Keratinocyte (primary cell): ENCODE measurements around the gene MAD2L2. TPM values are rescaled to one million over a fixed set of nuclear protein-coding genes. Genes with fewer than 3 reads are reported as not detected.

Source experiments
- DNase-seq: peaks from one replicate; pipeline ENCODE4 v3.0.0-alpha.2; 2011; ENCODE audit warnings: low read depth, missing footprints, low spot score
- FAIRE-seq: peaks from 2 replicates; lab custom pipeline; 2011; peaks lifted over from hg19 to GRCh38; lab: Jason Lieb, UNC
- H2AFZ ChIP-seq: 2 replicates; pipeline ENCODE4 v1.6.0; 2012; ENCODE audit warnings: low read length, control low read depth, inconsistent platforms; ENCODE audit not compliant: control insufficient read depth
- H3K27ac ChIP-seq: 2 replicates; pipeline ENCODE4 v1.5.1; 2011; ENCODE audit warnings: low read length; ENCODE audit not compliant: control insufficient read depth, insufficient read depth
- H3K27me3 ChIP-seq: 3 replicates; pipeline ENCODE4 v1.6.0; 2011; ENCODE audit warnings: low read length; ENCODE audit not compliant: control insufficient read depth, insufficient read depth; ENCODE audit errors: extremely low read depth
- H3K36me3 ChIP-seq, 2 experiments: 2 replicates in 1 of 2; 3 replicates in 1 of 2; pipeline ENCODE4 v1.5.1; 2011; ENCODE audit warnings: low read length in 2 of 2, mild to moderate bottlenecking in 1 of 2; ENCODE audit not compliant: control insufficient read depth in 2 of 2, insufficient read depth in 2 of 2; ENCODE audit errors: extremely low read depth in 1 of 2
- H3K4me1 ChIP-seq: 3 replicates; pipeline ENCODE4 v1.5.1; 2011; ENCODE audit warnings: low read length; ENCODE audit not compliant: control insufficient read depth, insufficient read depth; ENCODE audit errors: extremely low read depth
- H3K4me2 ChIP-seq: 3 replicates; pipeline ENCODE4 v1.6.0; 2011; ENCODE audit warnings: low read depth, low read length; ENCODE audit not compliant: control insufficient read depth, insufficient read depth; ENCODE audit errors: extremely low read depth
- H3K4me3 ChIP-seq, 3 experiments: fragments of 200-600 bp in 1 of 3; sonication (generic) in 1 of 3; 2 replicates in 2 of 3; 3 replicates in 1 of 3; pipeline ENCODE4 v1.5.1; 2011 to 2016; ENCODE audit warnings: low read length in 3 of 3, mild to moderate bottlenecking in 3 of 3, control low read depth in 2 of 3, inconsistent platforms in 1 of 3, low read depth in 1 of 3, mixed read lengths in 1 of 3, mixed run types in 1 of 3, moderate library complexity in 1 of 3; ENCODE audit not compliant: control insufficient read depth in 2 of 3, insufficient read depth in 2 of 3; ENCODE audit errors: extremely low read depth in 1 of 3
- H3K79me2 ChIP-seq: 2 replicates; pipeline ENCODE4 v1.6.0; 2012; ENCODE audit warnings: low read length; ENCODE audit not compliant: control insufficient read depth, insufficient read depth
- H3K9ac ChIP-seq: 3 replicates; pipeline ENCODE4 v1.6.0; 2011; ENCODE audit warnings: low read length; ENCODE audit not compliant: control insufficient read depth, insufficient read depth; ENCODE audit errors: extremely low read depth
- H3K9me1 ChIP-seq: 3 replicates; pipeline ENCODE4 v1.6.0; 2011; ENCODE audit warnings: low read length; ENCODE audit not compliant: control insufficient read depth, insufficient read depth; ENCODE audit errors: extremely low read depth
- H3K9me3 ChIP-seq: 2 replicates; pipeline ENCODE4 v1.5.1; 2012; ENCODE audit warnings: low read depth, low read length; ENCODE audit not compliant: control insufficient read depth
- H4K20me1 ChIP-seq: 3 replicates; pipeline ENCODE4 v1.6.0; 2011; ENCODE audit warnings: low read length; ENCODE audit not compliant: control insufficient read depth, insufficient read depth; ENCODE audit errors: extremely low read depth
- CTCF ChIP-seq, 3 experiments: IDR thresholded peaks in 1 of 3; conservative IDR thresholded peaks in 1 of 3; optimal IDR thresholded peaks in 1 of 3; 2 replicates in 2 of 3; 3 replicates in 1 of 3; pipeline versions ENCODE3 to v1.5.1; 2011; ENCODE audit warnings: low read length in 3 of 3, mild to moderate bottlenecking in 3 of 3, moderate library complexity in 2 of 3, control low read depth in 1 of 3, inconsistent platforms in 1 of 3; ENCODE audit not compliant: insufficient read depth in 2 of 3; ENCODE audit errors: extremely low read depth in 1 of 3
- EZH2 ChIP-seq: IDR thresholded peaks from one replicate; pipeline ENCODE4 v1.6.1; 2012; ENCODE audit warnings: inconsistent platforms, mild to moderate bottlenecking, low read length, moderate library complexity
- dilution Hi-C: fragments of 300-500 bp; cut with MboI; formaldehyde crosslinking; loops from one replicate; pipeline ENCODE4 v1.7.0; 2020; ENCODE audit warnings: low sequenced_read_pairs; ENCODE audit not compliant: extremely low pct_ligation_motif_present
- polyA plus RNA-seq, 5 experiments: library from polyadenylated mRNA; depleted of rRNA in 3 of 5; stranded (reverse) in 3 of 5; stranded (forward) in 1 of 5; unstranded in 1 of 5; fragments of >200 nt; gene quantifications; 1 replicate in 1 of 5; 2 replicates in 3 of 5; 3 replicates in 1 of 5; pipeline versions ENCODE4 v1.2.1 to v1.2.3, GENCODE V29; 2011 to 2012; ENCODE audit warnings: missing spikeins in 2 of 5, low read depth in 1 of 5, low replicate concordance in 1 of 5

Gene MAD2L2
- polyA plus RNA-seq, 1 donor (not counting 4 experiments of a cell fraction or from before 2014, with no cell fraction given) = 24.8 TPM

- H3K9ac ChIP-seq = no peak overlapping the region
- no peaks in the 10 kb centered on the region for H3K9me3 ChIP-seq
- H3K79me2 ChIP-seq = no peaks in the 10 kb centered on the region
- no peak overlapping the region for H3K27ac ChIP-seq
- peaks cover 13 to 16% of the 10 kb centered on the region in 2 experiments for H3K36me3 ChIP-seq
- H4K20me1 ChIP-seq = no peaks in the 10 kb centered on the region
- FAIRE-seq (no peak), DNase-seq (no peak)
- no peaks in the 10 kb centered on the region for H3K9me1 ChIP-seq
- H2AFZ ChIP-seq = no peak overlapping the region
- no peak for TF ChIP-seq EZH2
- no peak for TF ChIP-seq CTCF (optimal IDR thresholded peaks at IDR 0.05 in 1 of 3, IDR thresholded peaks at IDR 0.05 in 1 of 3, conservative IDR thresholded peaks at IDR 0.05 in 1 of 3; ENCODE audit: extremely low read depth in 1 of 3, insufficient read depth in 2 of 3, low read length in 3 of 3)
- H3K4me3 ChIP-seq = no peak overlapping the region
- H3K4me1 ChIP-seq = no peaks in the 10 kb centered on the region
- dilution Hi-C loops = no loop called here
- no peaks in the 10 kb centered on the region for H3K27me3 ChIP-seq
- H3K4me2 ChIP-seq = no peak overlapping the region
Measured at GRCh38 chr1:11670747-11671146, 10.2 kb downstream of the MAD2L2 start.

GRCh38 chr1:11668516-11668915, 12.4 kb downstream of the MAD2L2 start:
- Histone ChIP-seq H3K27me3 (no peaks in the 10 kb centered on the region), H3K36me3 (peaks cover under 1 to 9% of the 10 kb centered on the region in 2 experiments), H3K27ac (no peak overlapping the region), H3K9ac (no peak overlapping the region), H3K79me2 (no peaks in the 10 kb centered on the region), H3K4me3 (no peak overlapping the region), H2AFZ (no peak overlapping the region), H3K4me2 (no peak overlapping the region), H3K9me3 (no peaks in the 10 kb centered on the region), H3K9me1 (no peaks in the 10 kb centered on the region), H4K20me1 (no peaks in the 10 kb centered on the region), H3K4me1 (no peaks in the 10 kb centered on the region)
- no peak for TF ChIP-seq CTCF (optimal IDR thresholded peaks at IDR 0.05 in 1 of 3, IDR thresholded peaks at IDR 0.05 in 1 of 3, conservative IDR thresholded peaks at IDR 0.05 in 1 of 3; ENCODE audit: extremely low read depth in 1 of 3, insufficient read depth in 2 of 3, low read length in 3 of 3)
- no peak for TF ChIP-seq EZH2
- no peak for DNase-seq
- dilution Hi-C loops = no loop called here
- no peak for FAIRE-seq
